OCI-LY3 (cell line): ENCODE data around the gene SDHAF2.

Experiments
- H2AFZ ChIP-seq: fragments of 200-600, 300-600 bp; shearing (Covaris generic); 2 replicates; pipeline ENCODE4 v1.6.0; 2014; ENCODE audit warnings: antibody characterized with exemption, low read depth, low read length
- H3K27ac ChIP-seq: fragments of 200-600, 300-600 bp; sonication (generic); 2 replicates; pipeline ENCODE4 v1.5.1; 2014; ENCODE audit warnings: mild to moderate bottlenecking, low read length, moderate library complexity, mixed read lengths
- H3K27me3 ChIP-seq: fragments of 200-600, 300-600 bp; sonication (generic); 2 replicates; pipeline ENCODE4 v1.6.1; 2014; ENCODE audit warnings: low read depth, low read length, mixed read lengths
- H3K36me3 ChIP-seq: fragments of 200-600, 300-600 bp; sonication (generic); replicated peaks from 2 replicates; pipeline ENCODE3; 2014; ENCODE audit warnings: low read depth, low read length, mixed read lengths
- H3K4me1 ChIP-seq: fragments of 300-600, 200-600 bp; sonication (generic); 2 replicates; pipeline ENCODE4 v1.6.1; 2014; ENCODE audit warnings: low read length, mixed read lengths
- H3K4me2 ChIP-seq: fragments of 200-600, 300-600 bp; sonication (generic); 2 replicates; pipeline ENCODE4 v1.6.1; 2014; ENCODE audit warnings: low read length, mixed read lengths
- H3K4me3 ChIP-seq: fragments of 300-600, 200-600 bp; sonication (generic); 2 replicates; pipeline ENCODE4 v1.5.1; 2014; ENCODE audit warnings: antibody characterized with exemption, mild to moderate bottlenecking, low read length, moderate library complexity
- H3K79me2 ChIP-seq: fragments of 300-600, 200-600 bp; shearing (Covaris generic); 2 replicates; pipeline ENCODE4 v1.6.1; 2014; ENCODE audit warnings: mild to moderate bottlenecking, low read length, mixed read lengths
- H3K9ac ChIP-seq: fragments of 300-600, 200-600 bp; shearing (Covaris generic); 2 replicates; pipeline ENCODE4 v1.6.0; 2014; ENCODE audit warnings: mild to moderate bottlenecking, low read length, moderate library complexity
- H3K9me3 ChIP-seq: fragments of 200-600, 300-600 bp; shearing (Covaris generic); 2 replicates; pipeline ENCODE4 v1.6.1; 2014; ENCODE audit warnings: low read length, mixed read lengths; ENCODE audit not compliant: insufficient read depth
- H4K20me1 ChIP-seq: fragments of 200-600, 300-600 bp; sonication (generic); 2 replicates; pipeline ENCODE4 v1.6.1; 2016; ENCODE audit warnings: low read length, mixed read lengths; ENCODE audit not compliant: insufficient read depth
- EZH2phosphoT487 ChIP-seq: fragments of 200-600 bp; shearing (Covaris generic); IDR thresholded peaks from 2 replicates; pipeline ENCODE4 v1.6.1; 2018; ENCODE audit warnings: antibody characterized with exemption, mixed run types, low read depth
- TF ChIP-seq, protein P1 (sequence below): fragments of 200-600, 300-600 bp; sonication (generic); IDR thresholded peaks from 2 replicates; pipeline ENCODE4 v1.5.1; 2014; ENCODE audit warnings: antibody characterized with exemption, low read length, low read depth

SDHAF2 gene

GRCh38 chr11:61415381-61415780 is 14.5 kb upstream of the SDHAF2 start:
- TF ChIP-seq, protein P1, sequence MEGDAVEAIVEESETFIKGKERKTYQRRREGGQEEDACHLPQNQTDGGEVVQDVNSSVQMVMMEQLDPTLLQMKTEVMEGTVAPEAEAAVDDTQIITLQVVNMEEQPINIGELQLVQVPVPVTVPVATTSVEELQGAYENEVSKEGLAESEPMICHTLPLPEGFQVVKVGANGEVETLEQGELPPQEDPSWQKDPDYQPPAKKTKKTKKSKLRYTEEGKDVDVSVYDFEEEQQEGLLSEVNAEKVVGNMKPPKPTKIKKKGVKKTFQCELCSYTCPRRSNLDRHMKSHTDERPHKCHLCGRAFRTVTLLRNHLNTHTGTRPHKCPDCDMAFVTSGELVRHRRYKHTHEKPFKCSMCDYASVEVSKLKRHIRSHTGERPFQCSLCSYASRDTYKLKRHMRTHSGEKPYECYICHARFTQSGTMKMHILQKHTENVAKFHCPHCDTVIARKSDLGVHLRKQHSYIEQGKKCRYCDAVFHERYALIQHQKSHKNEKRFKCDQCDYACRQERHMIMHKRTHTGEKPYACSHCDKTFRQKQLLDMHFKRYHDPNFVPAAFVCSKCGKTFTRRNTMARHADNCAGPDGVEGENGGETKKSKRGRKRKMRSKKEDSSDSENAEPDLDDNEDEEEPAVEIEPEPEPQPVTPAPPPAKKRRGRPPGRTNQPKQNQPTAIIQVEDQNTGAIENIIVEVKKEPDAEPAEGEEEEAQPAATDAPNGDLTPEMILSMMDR = no peak
- no peak overlapping the region for H3K9ac ChIP-seq
- no peaks in the 10 kb centered on the region for H3K27me3 ChIP-seq
- no peak overlapping the region for H3K4me3 ChIP-seq
- no peak overlapping the region for H2AFZ ChIP-seq
- H3K4me1 ChIP-seq = no peaks in the 10 kb centered on the region
- peaks cover 33% of the 10 kb centered on the region for H3K79me2 ChIP-seq
- peaks cover 85% of the 10 kb centered on the region for H3K36me3 ChIP-seq
- H3K4me2 ChIP-seq = no peak overlapping the region
- peaks cover 17% of the 10 kb centered on the region; the same call in 1 of the 2 replicates for H4K20me1 ChIP-seq
- no peaks in the 10 kb centered on the region for H3K9me3 ChIP-seq
- H3K27ac ChIP-seq = no peak overlapping the region

GRCh38 chr11:61416941-61417340 is 13.0 kb upstream of the SDHAF2 start:
- no peak overlapping the region for H3K27ac ChIP-seq
- no peak overlapping the region for H3K4me3 ChIP-seq
- no peak overlapping the region for H2AFZ ChIP-seq
- no peaks in the 10 kb centered on the region for H3K27me3 ChIP-seq
- H3K9ac ChIP-seq = no peak overlapping the region
- H4K20me1 ChIP-seq = peaks cover 20% of the 10 kb centered on the region; the same call in 1 of the 2 replicates
- peaks cover 48% of the 10 kb centered on the region for H3K79me2 ChIP-seq
- TF ChIP-seq, protein P1 = no peak
- TF ChIP-seq EZH2phosphoT487 = no peak
- H3K4me1 ChIP-seq = no peaks in the 10 kb centered on the region
- H3K36me3 ChIP-seq = peaks cover 83% of the 10 kb centered on the region
- H3K4me2 ChIP-seq = no peak overlapping the region
- no peaks in the 10 kb centered on the region for H3K9me3 ChIP-seq

- TF ChIP-seq EZH2phosphoT487 = no peak
- TF ChIP-seq, protein P1 = no peak
- peaks cover 20% of the 10 kb centered on the region; the same call in 1 of the 2 replicates for H4K20me1 ChIP-seq
- no peak overlapping the region for H3K27ac ChIP-seq
- no peak overlapping the region for H3K4me2 ChIP-seq
- no peak overlapping the region for H2AFZ ChIP-seq
- no peak overlapping the region for H3K9ac ChIP-seq
- H3K4me1 ChIP-seq = no peaks in the 10 kb centered on the region
- peaks cover 81% of the 10 kb centered on the region for H3K36me3 ChIP-seq
- H3K79me2 ChIP-seq = peaks cover 55% of the 10 kb centered on the region
- no peaks in the 10 kb centered on the region for H3K27me3 ChIP-seq
- no peaks in the 10 kb centered on the region for H3K9me3 ChIP-seq
- no peak overlapping the region for H3K4me3 ChIP-seq
These were observed 12.3 kb upstream of the SDHAF2 start for GRCh38 chr11:61417670-61418069.

- Histone ChIP-seq H3K4me3 (no peak overlapping the region), H3K27me3 (no peaks in the 10 kb centered on the region), H3K4me1 (no peaks in the 10 kb centered on the region), H4K20me1 (peaks cover 20% of the 10 kb centered on the region; the same call in 1 of the 2 replicates), H3K36me3 (peaks cover 78% of the 10 kb centered on the region), H3K4me2 (no peak overlapping the region), H3K27ac (no peak overlapping the region), H3K9me3 (no peaks in the 10 kb centered on the region), H2AFZ (no peak overlapping the region), H3K9ac (no peak overlapping the region), H3K79me2 (peaks cover 58% of the 10 kb centered on the region)
- TF ChIP-seq EZH2phosphoT487 = no peak
- TF ChIP-seq, protein P1 = no peak
These were observed 11.8 kb upstream of the SDHAF2 start for GRCh38 chr11:61418136-61418535.
